Measurements from ENCODE around the gene AHCYL2. TPM values are rescaled to one million over a fixed set of nuclear protein-coding genes. Genes with fewer than 3 reads are reported as not detected.

Gene AHCYL2
- total and polyA plus RNA-seq, 2 experiments from 2014 or later: 1.9 to 8.9 TPM

DNA sequence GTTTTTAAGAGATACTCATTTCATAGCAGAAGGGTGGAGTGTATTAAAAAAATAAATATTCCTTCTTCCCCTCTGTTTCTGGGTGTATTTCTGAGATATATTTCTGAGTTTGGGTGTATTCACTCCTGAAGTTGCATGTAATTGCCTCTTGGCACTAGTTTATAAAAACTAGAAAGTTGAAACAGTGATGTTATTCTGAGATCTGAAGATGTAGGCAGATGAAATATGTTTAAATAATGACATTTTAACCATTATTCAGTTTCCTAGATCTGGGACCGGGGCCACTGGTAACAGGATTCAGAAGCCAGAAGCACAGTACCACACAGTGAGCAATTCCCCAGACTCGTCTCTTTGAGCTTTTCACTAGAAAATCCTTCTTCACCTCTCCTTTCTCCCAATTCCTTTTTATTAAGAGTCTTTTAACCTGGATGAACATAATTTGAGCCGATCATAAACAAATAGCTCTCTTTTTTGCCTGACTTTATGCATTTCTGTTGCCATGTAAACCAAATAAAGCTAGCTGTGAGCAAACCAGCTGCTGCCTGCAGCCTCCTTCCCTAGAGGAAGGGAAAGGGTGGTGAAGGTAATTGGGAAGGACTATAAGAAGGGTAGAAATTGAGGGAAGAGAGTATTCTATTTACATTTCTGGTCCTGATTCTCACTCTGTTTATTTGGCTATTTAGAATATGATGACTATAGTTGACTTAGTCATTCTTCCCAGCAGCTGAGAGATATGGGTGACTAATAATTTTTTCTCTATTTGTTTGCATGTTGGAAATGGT, 107.6 kb downstream of the AHCYL2 start:
- DNase-seq: peak; percentile 83
- TF ChIP-seq EZH2 (IDR thresholded peaks at IDR 0.05; ENCODE audit: insufficient read depth, poor library complexity, severe bottlenecking) (no peak), EZH2phosphoT487 (IDR thresholded peaks at IDR 0.05; ENCODE audit: insufficient read depth, low read depth) (no peak)
- Histone ChIP-seq H3K36me3 (ENCODE audit: low read depth) (no peaks in the 10 kb centered on the region), H3K27me3 (replicated peaks; ENCODE audit: insufficient read depth) (no peaks in the 10 kb centered on the region), H3K9me2 (ENCODE audit: insufficient read depth) (no peaks in the 10 kb centered on the region), H3K4me3 (peak overlapping the region; percentile 42), H3K27ac (peak overlapping the region; percentile 90), H3K9me3 (ENCODE audit: low read depth) (no peaks in the 10 kb centered on the region), H3K79me2 (ENCODE audit: insufficient read depth) (no peaks in the 10 kb centered on the region), H3K9ac (peak overlapping the region; percentile 76), H3K4me2 (ENCODE audit: unreplicated experiment) (peak overlapping the region; percentile 82), H4K20me1 (ENCODE audit: insufficient read depth) (no peaks in the 10 kb centered on the region), H2AFZ (peak overlapping the region; percentile 73), H3K4me1 (ENCODE audit: insufficient read depth) (peaks cover 13% of the 10 kb centered on the region), H3F3A (ENCODE audit: insufficient read depth) (peaks cover 13% of the 10 kb centered on the region; the same call in 1 of the 2 replicates)
- 31 to 37% methylated on average over 3 of the region's 3 CpGs for WGBS, 2 experiments (ENCODE audit: low coverage in 1 of 2, low lambda C conversion rate in 2 of 2, missing lambda C conversion rate in 2 of 2)
- in situ Hi-C loops (cut with MboI): no loop called here

DNA sequence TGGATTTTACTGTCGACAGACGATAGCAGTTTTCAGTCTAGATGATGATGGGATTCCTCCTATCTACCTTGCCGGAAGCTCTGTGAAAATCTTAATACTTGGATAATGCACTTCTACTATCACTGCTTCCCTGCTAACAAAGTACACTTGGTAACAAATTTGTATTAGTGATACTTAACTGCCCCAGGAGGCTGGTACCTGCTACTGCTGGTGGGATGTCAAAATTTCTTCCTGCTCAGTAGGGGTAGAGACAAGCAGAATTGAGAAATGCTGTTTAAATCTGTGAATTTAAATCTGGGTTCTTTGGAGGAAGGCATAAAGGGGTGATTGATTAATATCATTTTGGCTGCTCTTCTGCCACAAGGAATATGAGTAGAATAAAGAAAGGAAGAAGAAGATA, 109.6 kb downstream of the AHCYL2 start:
- Histone ChIP-seq H3K27ac (no peak overlapping the region), H3K27me3 (replicated peaks; ENCODE audit: insufficient read depth) (no peaks in the 10 kb centered on the region)

DNA sequence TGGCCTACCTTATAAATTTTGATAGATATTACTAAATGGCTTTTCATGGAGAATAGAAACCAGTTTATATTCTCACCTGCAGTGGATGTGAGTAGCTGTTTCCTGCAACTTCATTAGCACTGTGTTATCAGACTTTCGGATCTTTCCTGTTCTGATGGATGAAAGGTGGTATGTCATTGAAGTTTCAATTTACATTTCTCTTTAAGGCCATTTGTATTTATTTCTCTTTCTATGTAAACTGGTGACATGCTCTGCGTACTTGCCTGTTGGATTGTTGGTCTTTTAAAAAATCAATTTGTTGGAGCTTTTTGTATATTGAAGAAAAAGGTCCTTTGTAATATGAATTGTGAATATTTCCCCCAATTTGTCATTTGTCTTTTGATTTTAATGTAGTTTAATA, 113.6 kb downstream of the AHCYL2 start:
- 94 to 95% methylated on average over 2 of the region's 2 CpGs for WGBS, 2 experiments (ENCODE audit: low coverage in 1 of 2, low lambda C conversion rate in 2 of 2, missing lambda C conversion rate in 2 of 2)

More for the DNA sequence above, 109.6 kb downstream of the AHCYL2 start:
- Histone ChIP-seq H3K36me3 (ENCODE audit: low read depth) (no peaks in the 10 kb centered on the region), H3K79me2 (ENCODE audit: insufficient read depth) (no peaks in the 10 kb centered on the region), H3F3A (ENCODE audit: insufficient read depth) (peaks cover 13% of the 10 kb centered on the region; the same call in 1 of the 2 replicates), H3K9me3 (ENCODE audit: low read depth) (no peaks in the 10 kb centered on the region), H3K4me1 (ENCODE audit: insufficient read depth) (peaks cover 13% of the 10 kb centered on the region), H3K4me2 (ENCODE audit: unreplicated experiment) (no peak overlapping the region), H2AFZ (no peak overlapping the region), H4K20me1 (ENCODE audit: insufficient read depth) (no peaks in the 10 kb centered on the region), H3K9ac (no peak overlapping the region), H3K9me2 (ENCODE audit: insufficient read depth) (no peaks in the 10 kb centered on the region), H3K4me3 (no peak overlapping the region)
- TF ChIP-seq EZH2phosphoT487 (IDR thresholded peaks at IDR 0.05; ENCODE audit: insufficient read depth, low read depth) (no peak), EZH2 (IDR thresholded peaks at IDR 0.05; ENCODE audit: insufficient read depth, poor library complexity, severe bottlenecking) (no peak)
- in situ Hi-C loops (cut with MboI): no loop called here
- 98 to 99% methylated on average over 3 of the region's 3 CpGs for WGBS, 2 experiments (ENCODE audit: low coverage in 1 of 2, low lambda C conversion rate in 2 of 2, missing lambda C conversion rate in 2 of 2)
- DNase-seq: no peak

DNA sequence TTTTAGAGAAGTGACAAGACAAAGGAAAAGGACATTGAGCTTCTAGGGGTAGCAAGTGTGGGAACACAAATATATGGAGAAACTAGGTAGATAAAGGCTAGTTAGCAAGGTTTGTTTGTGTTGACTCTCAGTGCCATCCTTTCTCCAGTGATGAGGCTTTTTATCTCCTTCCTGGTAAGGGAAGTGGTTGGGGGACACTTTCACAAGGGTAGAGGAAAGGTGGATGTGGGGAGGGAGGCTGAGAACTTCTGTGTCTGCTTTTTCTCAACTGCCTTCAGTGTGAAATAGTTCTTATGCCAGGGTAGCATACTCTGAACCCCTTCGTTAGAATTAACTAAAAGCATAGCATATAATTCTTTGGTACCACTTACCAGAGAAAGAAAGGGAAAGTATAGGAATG, 116.4 kb downstream of the AHCYL2 start:
- Histone ChIP-seq H3K4me3 (no peak overlapping the region), H3K9me3 (ENCODE audit: low read depth) (no peaks in the 10 kb centered on the region), H2AFZ (no peak overlapping the region), H3K4me1 (ENCODE audit: insufficient read depth) (peaks cover 6% of the 10 kb centered on the region; the same call in 1 of the 2 replicates), H4K20me1 (ENCODE audit: insufficient read depth) (no peaks in the 10 kb centered on the region), H3K9me2 (ENCODE audit: insufficient read depth) (no peaks in the 10 kb centered on the region), H3K36me3 (ENCODE audit: low read depth) (no peaks in the 10 kb centered on the region), H3K4me2 (ENCODE audit: unreplicated experiment) (no peak overlapping the region), H3F3A (ENCODE audit: insufficient read depth) (no peaks in the 10 kb centered on the region), H3K79me2 (ENCODE audit: insufficient read depth) (no peaks in the 10 kb centered on the region), H3K9ac (no peak overlapping the region), H3K27ac (no peak overlapping the region), H3K27me3 (replicated peaks; ENCODE audit: insufficient read depth) (no peaks in the 10 kb centered on the region)
- TF ChIP-seq EZH2phosphoT487 (IDR thresholded peaks at IDR 0.05; ENCODE audit: insufficient read depth, low read depth): no peak
- TF ChIP-seq EZH2 (IDR thresholded peaks at IDR 0.05; ENCODE audit: insufficient read depth, poor library complexity, severe bottlenecking): no peak
- in situ Hi-C loops (cut with MboI): no loop called here
- WGBS, 2 experiments (ENCODE audit: low coverage in 1 of 2, low lambda C conversion rate in 2 of 2, missing lambda C conversion rate in 2 of 2): 89 to 92% methylated on average over 1 of the region's 1 CpG
- no peak for DNase-seq

More for the DNA sequence above, 113.6 kb downstream of the AHCYL2 start:
- Histone ChIP-seq H3K9ac (no peak overlapping the region), H3K9me2 (ENCODE audit: insufficient read depth) (no peaks in the 10 kb centered on the region), H4K20me1 (ENCODE audit: insufficient read depth) (no peaks in the 10 kb centered on the region), H2AFZ (no peak overlapping the region), H3K4me3 (no peak overlapping the region), H3K9me3 (ENCODE audit: low read depth) (no peaks in the 10 kb centered on the region), H3K79me2 (ENCODE audit: insufficient read depth) (no peaks in the 10 kb centered on the region), H3K36me3 (ENCODE audit: low read depth) (no peaks in the 10 kb centered on the region), H3K27me3 (replicated peaks; ENCODE audit: insufficient read depth) (no peaks in the 10 kb centered on the region), H3K4me2 (ENCODE audit: unreplicated experiment) (no peak overlapping the region), H3K4me1 (ENCODE audit: insufficient read depth) (no peaks in the 10 kb centered on the region), H3F3A (ENCODE audit: insufficient read depth) (no peaks in the 10 kb centered on the region), H3K27ac (no peak overlapping the region)
- no peak for DNase-seq
- TF ChIP-seq EZH2 (IDR thresholded peaks at IDR 0.05; ENCODE audit: insufficient read depth, poor library complexity, severe bottlenecking) (no peak), EZH2phosphoT487 (IDR thresholded peaks at IDR 0.05; ENCODE audit: insufficient read depth, low read depth) (no peak)
- in situ Hi-C loops (cut with MboI): no loop called here

All from GM23248 (cell line).